SK-N-MC (cell line): Measurements from ENCODE around the gene PEPD.

Experiments used
- DNase-seq: peaks from one replicate; pipeline ENCODE4 v3.0.0-alpha.2; 2011; ENCODE audit warnings: low read depth, low spot score
- H3K27ac ChIP-seq: fragments of 200-600 bp; sonication (generic); 2 replicates; pipeline ENCODE4 v1.5.1; 2016; ENCODE audit warnings: mixed run types
- H3K36me3 ChIP-seq: fragments of 200-600 bp; sonication (generic); 2 replicates; pipeline ENCODE4 v1.6.1; 2017; ENCODE audit warnings: antibody characterized with exemption, low read length, mixed read lengths; ENCODE audit not compliant: insufficient read depth
- H3K4me3 ChIP-seq: fragments of 200-600 bp; sonication (generic); 2 replicates; pipeline ENCODE4 v1.5.1; 2016
- H3K9ac ChIP-seq: fragments of 200-600 bp; sonication (generic); 2 replicates; pipeline ENCODE4 v1.8.0; 2017; ENCODE audit warnings: mixed run types, mixed read lengths; ENCODE audit not compliant: insufficient read length
- H3K9me3 ChIP-seq: fragments of 200-600 bp; sonication (generic); 2 replicates; pipeline ENCODE4 v1.6.1; 2017; ENCODE audit warnings: low read depth, mild to moderate bottlenecking, antibody characterized with exemption, low read length, moderate library complexity, mixed read lengths
- EZH2 ChIP-seq: fragments of 200-600 bp; sonication (generic); IDR thresholded peaks from one replicate; pipeline ENCODE4 v1.6.1; 2017; ENCODE audit warnings: antibody characterized with exemption
- FOXP2 ChIP-seq: optimal IDR thresholded peaks from 2 replicates; pipeline ENCODE3; 2011; ENCODE audit warnings: mild to moderate bottlenecking, moderate library complexity; ENCODE audit not compliant: insufficient read depth; ENCODE audit errors: extremely low read length, control extremely low read depth
- POLR2AphosphoS5 ChIP-seq: IDR thresholded peaks from 2 replicates; pipeline ENCODE4 v1.6.1; 2012; ENCODE audit warnings: mild to moderate bottlenecking, low read depth, low read length, borderline replicate concordance

PEPD gene

DNA sequence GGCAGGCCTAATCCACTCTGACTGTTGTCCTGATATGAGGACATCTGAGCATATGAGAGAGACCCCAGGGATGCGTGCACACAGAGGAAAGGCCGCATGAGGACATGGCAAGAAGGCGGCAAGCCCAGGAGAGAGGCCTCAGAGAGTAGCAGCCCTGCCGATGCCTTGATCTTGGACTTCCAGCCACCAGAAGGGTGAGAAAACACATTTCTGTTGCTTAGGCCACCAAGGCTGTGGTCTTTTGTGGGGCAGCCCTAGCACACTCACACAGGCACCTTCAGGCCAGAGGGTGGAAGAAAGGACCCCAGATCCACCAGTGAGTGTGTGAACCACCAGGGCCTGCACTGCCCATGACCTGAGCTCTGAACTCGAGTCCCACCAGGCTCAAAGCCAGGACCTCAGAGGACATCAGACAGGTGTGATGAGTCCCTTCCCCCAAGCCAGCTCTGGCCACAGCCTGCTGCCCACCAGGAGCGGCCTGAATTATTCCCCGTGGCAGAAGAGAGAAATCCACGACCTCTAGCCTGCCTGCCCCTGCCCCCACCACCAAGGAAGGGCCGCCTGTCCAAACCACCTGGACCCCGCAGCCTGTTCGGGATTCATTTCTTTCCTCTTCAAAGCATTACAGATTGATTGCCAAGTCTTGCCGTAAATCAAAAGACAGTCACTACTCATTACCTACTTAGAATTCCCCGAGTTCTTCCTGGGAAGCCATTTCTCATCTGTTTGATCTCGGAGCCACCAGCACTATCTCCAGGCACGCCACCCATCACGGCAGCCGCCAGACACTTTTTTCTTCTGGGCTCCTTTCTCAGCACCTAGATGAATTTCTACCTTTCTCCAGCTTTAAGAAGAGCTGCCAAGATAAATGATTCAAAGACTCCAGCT lies 75.9 kb downstream of the PEPD start:
- no peak overlapping the region for H3K27ac ChIP-seq
- H3K9me3 ChIP-seq, result no peaks in the 10 kb centered on the region
- no peaks in the 10 kb centered on the region for H3K36me3 ChIP-seq
- no peak for DNase-seq
- H3K9ac ChIP-seq, result no peak overlapping the region
- no peak overlapping the region for H3K4me3 ChIP-seq
- TF ChIP-seq FOXP2, result no peak
- no peak for TF ChIP-seq POLR2AphosphoS5
- TF ChIP-seq EZH2, result no peak

DNA sequence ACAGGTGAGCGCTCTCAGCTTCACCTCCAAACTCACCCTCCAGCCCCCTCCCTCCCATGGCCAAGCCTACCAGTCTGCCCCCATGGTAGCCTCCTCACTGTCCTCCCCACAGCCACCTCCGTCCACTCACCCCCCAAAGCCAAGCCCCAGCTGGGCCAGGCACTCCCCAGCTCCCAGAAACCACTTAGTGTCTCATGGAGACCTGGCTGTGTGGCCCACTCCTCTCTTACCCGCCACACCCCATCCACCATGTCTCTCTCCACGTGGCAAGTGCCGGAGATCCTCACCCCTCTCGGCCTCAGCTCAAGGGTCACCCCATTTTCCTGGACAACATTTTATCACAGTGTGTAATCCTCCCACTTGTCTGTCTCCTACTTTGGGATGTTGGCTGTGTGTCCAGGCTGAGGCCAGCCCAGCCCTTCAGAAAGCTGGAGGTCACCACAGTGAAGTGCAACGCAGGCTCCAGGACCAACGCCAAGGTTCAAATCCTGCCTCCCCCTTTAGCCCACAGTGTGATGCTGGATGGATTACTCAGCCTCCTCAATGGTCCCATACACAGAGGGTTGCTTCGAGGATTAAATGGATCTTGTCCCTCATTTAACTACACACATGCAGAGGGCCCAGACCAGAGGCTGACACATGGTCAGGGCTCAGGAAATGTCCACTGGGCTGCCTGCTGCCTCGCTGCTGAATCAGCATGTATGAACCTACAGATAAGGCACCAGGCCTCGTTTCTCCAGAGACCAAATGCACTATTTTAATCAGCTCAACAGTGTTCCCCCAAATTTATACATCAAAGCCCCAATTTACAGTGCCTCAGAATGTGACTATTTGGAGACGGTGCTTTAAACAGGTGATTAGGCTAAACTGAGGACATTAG lies 76.8 kb downstream of the PEPD start:
- no peaks in the 10 kb centered on the region for H3K36me3 ChIP-seq
- H3K9me3 ChIP-seq, result no peaks in the 10 kb centered on the region
- no peak overlapping the region for H3K27ac ChIP-seq
- TF ChIP-seq FOXP2 (no peak), EZH2 (no peak), POLR2AphosphoS5 (no peak)
- H3K4me3 ChIP-seq, result no peak overlapping the region
- DNase-seq, result no peak
- no peak overlapping the region for H3K9ac ChIP-seq

DNA sequence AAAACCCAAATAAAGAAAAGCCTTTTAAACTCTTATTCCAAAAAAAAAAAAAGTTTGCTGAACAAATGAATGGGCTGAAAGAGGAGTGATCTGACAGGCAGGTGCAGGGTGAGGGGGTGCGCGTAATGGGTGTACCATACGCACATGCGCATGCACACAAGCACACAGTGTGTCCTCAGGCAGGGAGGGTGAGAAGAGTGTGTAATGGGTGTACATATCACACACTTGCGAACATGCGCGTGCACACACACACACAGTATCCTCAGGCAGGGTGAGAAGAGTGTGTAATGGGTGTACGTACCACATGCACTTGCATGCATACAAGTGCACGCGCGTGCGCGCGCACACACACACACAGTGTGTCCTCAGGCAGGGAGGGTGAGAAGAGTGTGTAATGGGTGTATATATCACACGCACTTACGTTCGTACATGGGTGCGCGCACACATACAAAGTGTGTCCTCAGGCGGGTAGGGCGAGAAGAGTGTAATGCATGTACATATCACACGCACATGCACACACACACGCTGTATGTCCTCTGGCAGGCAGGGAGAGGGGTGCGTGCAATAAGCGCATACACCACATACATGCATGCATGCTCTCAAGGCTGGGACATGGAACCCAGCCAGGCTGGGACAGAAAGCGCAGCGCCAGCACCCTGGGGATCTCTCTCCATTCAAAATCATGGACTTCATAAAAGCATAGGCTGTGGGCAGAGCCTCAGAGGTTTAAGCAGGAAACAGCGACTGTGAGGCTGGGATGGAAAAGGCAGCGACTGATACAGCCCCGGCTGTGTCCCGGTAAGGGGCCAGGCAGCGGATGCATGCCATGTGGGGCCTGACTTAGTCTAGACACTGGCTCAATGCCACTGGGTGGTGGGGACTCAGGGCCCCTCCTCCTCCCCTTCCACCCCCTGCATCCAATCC lies 77.7 kb downstream of the PEPD start:
- no peak for DNase-seq
- TF ChIP-seq FOXP2, result no peak
- no peak for TF ChIP-seq POLR2AphosphoS5
- no peak for TF ChIP-seq EZH2
- no peak overlapping the region for H3K9ac ChIP-seq
- H3K27ac ChIP-seq, result no peak overlapping the region
- no peaks in the 10 kb centered on the region for H3K9me3 ChIP-seq
- H3K36me3 ChIP-seq, result no peaks in the 10 kb centered on the region
- H3K4me3 ChIP-seq, result no peak overlapping the region

DNA sequence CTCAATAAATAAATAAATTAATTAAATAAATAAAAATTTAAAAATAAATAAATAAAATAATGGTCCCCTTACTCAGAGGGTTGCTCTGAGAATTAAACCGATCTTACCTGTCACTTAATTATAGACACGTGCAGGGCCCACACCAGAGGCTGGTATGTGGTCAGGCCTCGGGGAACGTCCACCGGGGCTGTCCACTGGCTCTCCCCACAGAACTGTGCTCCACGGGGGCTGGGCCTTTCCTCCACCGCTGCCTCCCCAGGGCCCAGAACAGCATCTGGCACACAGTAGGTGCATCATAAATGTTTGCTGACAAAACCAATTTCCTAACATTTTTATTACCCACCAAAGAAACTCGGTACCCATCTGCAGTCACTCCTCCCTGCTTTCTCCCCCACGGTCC lies 78.9 kb downstream of the PEPD start:
- no peak for DNase-seq
- no peak for TF ChIP-seq FOXP2
- no peak overlapping the region for H3K4me3 ChIP-seq
- H3K9ac ChIP-seq, result no peak overlapping the region
- no peaks in the 10 kb centered on the region for H3K9me3 ChIP-seq
- H3K27ac ChIP-seq, result no peak overlapping the region
- H3K36me3 ChIP-seq, result no peaks in the 10 kb centered on the region

DNA sequence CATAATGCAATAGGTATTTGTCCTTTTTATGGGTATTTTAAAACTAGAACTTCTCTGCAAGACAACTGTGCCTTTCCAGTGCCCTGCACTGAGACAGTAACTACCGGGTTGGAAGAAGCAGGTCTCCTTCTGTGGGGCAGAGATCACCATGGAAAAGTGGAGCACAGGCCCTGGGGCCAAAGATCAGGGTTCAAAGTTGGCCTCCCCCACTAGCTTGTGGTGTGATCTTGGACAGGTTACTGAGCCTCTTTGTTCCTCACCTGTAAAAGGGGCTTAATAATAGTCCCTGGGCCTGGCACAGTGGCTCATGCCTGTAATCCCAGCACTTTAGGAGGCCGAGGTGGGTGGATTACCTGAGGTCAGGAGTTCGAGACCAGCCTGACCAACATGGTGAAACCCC lies 79.8 kb downstream of the PEPD start:
- Histone ChIP-seq H3K27ac (no peak overlapping the region), H3K36me3 (no peaks in the 10 kb centered on the region), H3K9me3 (no peaks in the 10 kb centered on the region), H3K9ac (no peak overlapping the region), H3K4me3 (no peak overlapping the region)
- TF ChIP-seq EZH2, result no peak
- TF ChIP-seq POLR2AphosphoS5, result no peak
- no peak for DNase-seq

DNA sequence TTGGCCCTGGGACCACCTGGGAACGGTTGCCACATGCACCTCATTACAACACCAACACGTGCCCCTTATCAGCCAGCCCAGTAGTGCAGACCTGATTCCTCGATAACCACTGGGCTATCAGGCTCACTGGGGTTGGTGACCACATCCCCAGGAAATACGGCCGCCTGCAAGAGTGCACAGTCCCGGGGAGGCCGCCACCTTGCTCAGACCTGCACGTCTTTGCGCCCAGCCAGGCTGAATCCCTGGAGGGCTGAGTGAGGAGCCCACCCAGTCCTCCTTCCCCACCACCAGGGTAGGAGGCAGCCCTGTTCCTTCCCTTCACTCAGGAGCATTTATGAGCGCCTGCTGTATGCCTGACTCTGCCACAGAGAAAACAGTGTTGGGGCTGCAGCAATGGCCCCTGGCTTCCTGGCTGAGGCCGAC lies 80.3 kb downstream of the PEPD start:
- no peaks in the 10 kb centered on the region for H3K9me3 ChIP-seq
- no peak overlapping the region for H3K9ac ChIP-seq
- H3K27ac ChIP-seq, result no peak overlapping the region
- no peak for TF ChIP-seq POLR2AphosphoS5
- TF ChIP-seq EZH2, result no peak
- TF ChIP-seq FOXP2, result no peak
- no peak overlapping the region for H3K4me3 ChIP-seq
- no peak for DNase-seq
- no peaks in the 10 kb centered on the region for H3K36me3 ChIP-seq

DNA sequence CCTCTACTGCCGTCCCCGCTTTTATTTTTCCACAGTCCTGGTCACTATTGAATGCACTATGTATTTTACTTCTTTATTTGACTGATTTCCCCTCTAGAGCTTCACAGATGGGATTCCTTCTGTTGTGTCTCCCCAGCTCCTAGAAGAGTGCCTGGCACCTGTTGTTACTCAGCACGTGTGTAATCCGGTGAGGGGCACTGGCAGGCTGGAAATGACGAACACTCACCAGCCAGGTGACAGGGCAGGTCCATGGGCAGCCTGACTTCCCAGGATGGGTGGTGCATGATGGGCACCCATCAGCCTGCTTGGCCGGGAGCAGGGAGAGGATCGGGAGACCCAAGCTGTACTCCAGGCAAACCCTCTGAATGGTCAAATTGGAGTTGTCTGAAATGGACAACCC lies 80.9 kb downstream of the PEPD start:
- TF ChIP-seq POLR2AphosphoS5 (no peak), EZH2 (no peak), FOXP2 (no peak)
- no peaks in the 10 kb centered on the region for H3K36me3 ChIP-seq
- no peak for DNase-seq
- no peak overlapping the region for H3K4me3 ChIP-seq
- no peak overlapping the region for H3K9ac ChIP-seq
- H3K9me3 ChIP-seq, result no peaks in the 10 kb centered on the region
- H3K27ac ChIP-seq, result no peak overlapping the region

DNA sequence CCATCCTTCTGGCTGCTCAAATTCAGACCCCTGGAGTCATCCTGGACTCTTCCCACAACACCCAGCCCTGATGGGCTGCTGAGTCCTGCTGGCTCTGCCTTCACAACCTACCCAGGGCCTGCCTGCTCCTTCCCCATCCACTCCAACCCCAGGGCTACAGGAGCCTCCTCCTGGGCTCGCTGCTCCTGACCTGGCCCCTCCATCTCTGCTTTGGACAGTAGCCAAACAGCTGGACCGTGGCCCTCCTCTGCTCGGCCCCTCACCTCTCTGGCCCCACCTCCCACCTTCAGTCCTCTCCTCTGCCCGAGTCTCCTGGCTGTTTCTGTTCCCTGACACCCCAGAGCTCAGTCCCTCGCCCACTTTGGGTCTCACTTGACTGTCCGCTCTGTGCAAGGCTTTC lies 81.3 kb downstream of the PEPD start:
- no peaks in the 10 kb centered on the region for H3K9me3 ChIP-seq
- no peak for DNase-seq
- no peak overlapping the region for H3K4me3 ChIP-seq
- TF ChIP-seq POLR2AphosphoS5 (no peak), EZH2 (no peak), FOXP2 (no peak)
- H3K9ac ChIP-seq, result no peak overlapping the region
- H3K27ac ChIP-seq, result no peak overlapping the region
- H3K36me3 ChIP-seq, result no peaks in the 10 kb centered on the region
